ENCODE data around the gene UBL4B. TPM values are rescaled to one million over a fixed set of nuclear protein-coding genes. Genes with fewer than 3 reads are reported as not detected.
A peak's percentile ranks its signal among the peaks of the same experiment; 100 is the strongest.

Gene UBL4B
- total and polyA plus RNA-seq, 8 donors, result not detected

DNA sequence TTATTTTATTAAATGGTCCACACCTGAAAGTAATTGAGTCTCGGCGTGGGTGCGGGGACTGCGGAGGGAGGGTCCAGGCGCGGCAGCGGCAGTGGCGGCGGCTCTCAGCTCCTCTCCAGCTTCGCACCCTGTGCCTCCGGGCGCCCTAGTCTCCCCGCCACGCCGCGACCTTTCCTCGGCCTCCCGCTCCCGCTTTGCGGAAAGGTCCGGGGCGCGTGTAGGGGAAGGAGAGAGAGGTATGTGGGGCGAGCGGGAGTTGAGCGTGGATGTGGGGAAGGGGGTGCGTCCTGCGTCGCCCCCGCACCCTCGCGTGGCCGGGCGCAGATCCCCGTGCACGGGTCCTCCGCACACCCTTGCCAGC lies 28.4 kb upstream of the UBL4B start:
- peak in 1 of 2 donors; percentile 37 for DNase-seq
- Histone ChIP-seq H3K9me3 (no peaks in the 10 kb centered on the region), H3K27ac (peak overlapping the region in 4 of 5 donors; percentile 71 to 87 (median 84)), H3K4me1 (peaks cover 11 to 28% (median 18%) of the 10 kb centered on the region in 4 donors), H3K27me3 (peaks cover 0 to 45% (median 10%) of the 10 kb centered on the region in 3 donors), H3K4me3 (peak overlapping the region; percentile 57 to 82 (median 79)), H3K36me3 (no peaks in the 10 kb centered on the region)
- no peak for TF ChIP-seq POLR2A (IDR thresholded peaks at IDR 0.05)
- TF ChIP-seq, protein P1, sequence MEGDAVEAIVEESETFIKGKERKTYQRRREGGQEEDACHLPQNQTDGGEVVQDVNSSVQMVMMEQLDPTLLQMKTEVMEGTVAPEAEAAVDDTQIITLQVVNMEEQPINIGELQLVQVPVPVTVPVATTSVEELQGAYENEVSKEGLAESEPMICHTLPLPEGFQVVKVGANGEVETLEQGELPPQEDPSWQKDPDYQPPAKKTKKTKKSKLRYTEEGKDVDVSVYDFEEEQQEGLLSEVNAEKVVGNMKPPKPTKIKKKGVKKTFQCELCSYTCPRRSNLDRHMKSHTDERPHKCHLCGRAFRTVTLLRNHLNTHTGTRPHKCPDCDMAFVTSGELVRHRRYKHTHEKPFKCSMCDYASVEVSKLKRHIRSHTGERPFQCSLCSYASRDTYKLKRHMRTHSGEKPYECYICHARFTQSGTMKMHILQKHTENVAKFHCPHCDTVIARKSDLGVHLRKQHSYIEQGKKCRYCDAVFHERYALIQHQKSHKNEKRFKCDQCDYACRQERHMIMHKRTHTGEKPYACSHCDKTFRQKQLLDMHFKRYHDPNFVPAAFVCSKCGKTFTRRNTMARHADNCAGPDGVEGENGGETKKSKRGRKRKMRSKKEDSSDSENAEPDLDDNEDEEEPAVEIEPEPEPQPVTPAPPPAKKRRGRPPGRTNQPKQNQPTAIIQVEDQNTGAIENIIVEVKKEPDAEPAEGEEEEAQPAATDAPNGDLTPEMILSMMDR (IDR thresholded peaks at IDR 0.05), result no peak
- no peak for TF ChIP-seq EP300 (IDR thresholded peaks at IDR 0.05)
- TF ChIP-seq POLR2AphosphoS5 (IDR thresholded peaks at IDR 0.05), result no peak
- 2 to 7% (median 5%) methylated on average over 25 to 37 of the region's 37 CpGs for WGBS, 5 donors
- intact Hi-C loops (cut with DNase I; ENCODE audit: low total_unique reads), result no loop called here

DNA sequence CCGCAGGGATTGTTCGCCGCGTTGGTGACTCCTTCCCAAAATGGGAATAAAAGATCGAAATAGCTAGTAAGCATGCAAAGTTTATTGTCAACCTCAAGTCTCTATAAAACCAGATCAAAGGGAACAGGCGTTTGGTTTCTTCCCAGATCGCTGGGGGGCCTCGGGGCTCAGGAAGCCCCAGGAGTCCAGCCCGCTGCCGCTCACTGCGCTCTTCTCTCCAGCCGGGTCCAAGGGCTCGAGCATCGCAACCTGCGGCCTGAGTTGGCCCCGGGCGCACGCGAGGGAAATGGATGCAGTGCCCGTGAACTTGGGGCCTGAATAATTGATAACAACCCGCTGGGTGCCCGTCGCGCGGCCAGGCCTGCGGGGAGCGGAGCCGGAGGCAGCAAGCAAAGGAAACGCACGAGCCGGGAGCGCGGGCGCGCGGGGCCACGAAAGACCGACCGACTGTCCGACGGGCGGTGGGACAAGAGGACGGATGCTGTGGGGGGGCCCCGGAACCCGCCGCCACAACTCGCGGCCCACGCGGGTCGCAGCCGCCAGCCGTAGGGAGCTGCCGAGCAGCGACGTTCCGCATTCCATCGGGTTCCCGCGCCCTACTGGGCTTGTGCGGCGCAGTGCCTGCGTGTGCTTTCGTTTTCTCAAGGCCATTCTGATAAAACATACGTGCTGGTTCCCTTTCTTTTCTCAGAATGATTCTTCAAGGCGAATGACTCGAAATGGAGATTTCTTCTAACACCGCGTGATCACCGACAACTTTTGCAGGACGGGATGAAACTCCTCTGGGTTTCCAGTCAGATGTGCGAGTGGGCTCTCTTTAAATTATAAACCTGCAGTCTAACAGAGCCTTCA lies 27.8 kb upstream of the UBL4B start:
- H3K27ac ChIP-seq, result peak overlapping the region; percentile 42 to 87 (median 83)
- H3K36me3 ChIP-seq, result no peaks in the 10 kb centered on the region
- H3K4me1 ChIP-seq, result peaks cover 11 to 28% (median 18%) of the 10 kb centered on the region in 4 donors
- H3K4me3 ChIP-seq, result peak overlapping the region; percentile 57 to 82 (median 79)
- peak; percentile 72 to 89 for DNase-seq
- H3K27me3 ChIP-seq, result peaks cover 0 to 51% (median 10%) of the 10 kb centered on the region in 3 donors
- 2 to 4% (median 3%) methylated on average over 61 to 72 of the region's 72 CpGs for WGBS, 5 donors
- no peak for TF ChIP-seq POLR2A (IDR thresholded peaks at IDR 0.05)
- peak; percentile 31 to 82 (median 81) for TF ChIP-seq POLR2AphosphoS5 (IDR thresholded peaks at IDR 0.05)
- TF ChIP-seq EP300 (IDR thresholded peaks at IDR 0.05), result no peak
- TF ChIP-seq, protein P1 (IDR thresholded peaks at IDR 0.05), result no peak
- no peaks in the 10 kb centered on the region for H3K9me3 ChIP-seq
- intact Hi-C loops (cut with DNase I; ENCODE audit: low total_unique reads), result no loop called here

DNA sequence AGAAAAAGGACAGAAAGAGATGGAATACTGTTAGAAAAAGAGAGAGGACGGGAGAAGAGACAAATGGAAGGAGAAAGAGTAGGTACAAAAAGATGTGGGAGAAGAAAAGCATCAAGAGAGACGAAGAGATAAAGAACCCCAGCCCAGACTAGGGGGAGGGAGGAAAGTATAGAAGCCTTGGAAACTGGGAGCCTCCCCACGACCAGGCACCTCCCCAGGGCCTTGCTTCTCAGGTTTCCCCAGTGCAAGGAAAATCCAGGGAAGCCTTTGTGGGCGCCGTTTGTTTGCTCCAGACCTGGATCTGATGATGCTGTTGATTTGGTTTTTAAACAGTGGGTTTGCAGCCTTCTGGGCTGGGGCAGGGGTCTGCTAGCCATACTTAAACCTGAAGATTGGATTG lies 26.6 kb upstream of the UBL4B start:
- no peak overlapping the region for H3K4me3 ChIP-seq
- TF ChIP-seq EP300 (IDR thresholded peaks at IDR 0.05) (no peak), POLR2AphosphoS5 (IDR thresholded peaks at IDR 0.05) (no peak), POLR2A (IDR thresholded peaks at IDR 0.05) (no peak)
- TF ChIP-seq, protein P1 (IDR thresholded peaks at IDR 0.05), result no peak
- H3K4me1 ChIP-seq, result peaks cover 11 to 28% (median 18%) of the 10 kb centered on the region in 4 donors
- H3K27ac ChIP-seq, result no peak overlapping the region
- WGBS, 5 donors, result 84 to 87% (median 86%) methylated on average over 5 of the region's 5 CpGs
- no peak for DNase-seq
- intact Hi-C loops (cut with DNase I; ENCODE audit: low total_unique reads), result no loop called here
- H3K27me3 ChIP-seq, result peaks cover 0 to 52% (median 10%) of the 10 kb centered on the region in 3 donors
- H3K9me3 ChIP-seq, result no peaks in the 10 kb centered on the region
- H3K36me3 ChIP-seq, result no peaks in the 10 kb centered on the region

DNA sequence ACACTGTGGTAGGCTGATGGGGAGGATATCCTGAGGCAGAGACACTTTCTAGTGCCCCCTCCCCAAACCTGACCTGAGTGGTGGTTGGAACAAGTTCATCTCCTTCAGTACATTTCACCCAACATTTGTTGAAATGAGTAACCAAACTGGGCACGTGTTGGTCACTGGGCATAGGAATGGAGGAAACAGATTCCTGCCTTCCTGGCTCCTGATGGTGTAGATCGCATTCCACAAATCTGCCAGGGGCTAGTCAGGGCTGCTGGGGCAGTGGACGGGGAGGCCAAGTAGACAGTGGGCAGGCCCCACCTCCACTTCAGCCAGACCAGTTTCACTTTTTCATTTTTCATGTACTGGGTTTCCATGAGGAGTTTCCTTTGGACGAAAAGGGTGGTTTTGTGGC lies 25.3 kb upstream of the UBL4B start:
- 59 to 71% (median 66%) methylated on average over 4 of the region's 4 CpGs for WGBS, 5 donors
- TF ChIP-seq POLR2A (IDR thresholded peaks at IDR 0.05), result no peak
- Histone ChIP-seq H3K27ac (no peak overlapping the region), H3K4me3 (no peak overlapping the region), H3K27me3 (peaks cover 0 to 52% (median 10%) of the 10 kb centered on the region in 3 donors), H3K9me3 (no peaks in the 10 kb centered on the region), H3K4me1 (peaks cover 11 to 28% (median 18%) of the 10 kb centered on the region in 4 donors), H3K36me3 (no peaks in the 10 kb centered on the region)
- intact Hi-C loops (cut with DNase I; ENCODE audit: low total_unique reads), result no loop called here
- no peak for DNase-seq

All from stomach (tissue), 9 donors.